HUES64 (cell line): ENCODE results near the gene LHX4.
"Not testable (repeated sequence)": the region's sequence is repeated elsewhere in the genome, so short reads cannot be mapped to it uniquely, and the experiment has no call there.

ENCODE experiments used
- H3K27ac ChIP-seq: 2 replicates; pipeline ENCODE4 v1.7.0; 2013; ENCODE audit warnings: low read depth, low read length, inconsistent platforms
- H3K27me3 ChIP-seq: 2 replicates; pipeline ENCODE4 v1.6.1; 2013; ENCODE audit warnings: mild to moderate bottlenecking, low read length; ENCODE audit not compliant: insufficient read depth
- H3K36me3 ChIP-seq: 2 replicates; pipeline ENCODE4 v1.6.1; 2013; ENCODE audit warnings: mild to moderate bottlenecking, low read length; ENCODE audit not compliant: insufficient read depth
- H3K4me1 ChIP-seq: 2 replicates; pipeline ENCODE4 v1.6.1; 2013; ENCODE audit warnings: mild to moderate bottlenecking, low read length, moderate library complexity; ENCODE audit not compliant: insufficient read depth
- H3K4me3 ChIP-seq: 2 replicates; pipeline ENCODE4 v1.5.1; 2013; ENCODE audit warnings: mild to moderate bottlenecking, low read length, moderate library complexity
- H3K9ac ChIP-seq: 2 replicates; pipeline ENCODE4 v1.6.1; 2013; ENCODE audit warnings: mild to moderate bottlenecking, low read depth, low read length
- H3K9me3 ChIP-seq: 2 replicates; pipeline ENCODE4 v1.6.1; 2013; ENCODE audit warnings: low read depth, low read length; ENCODE audit not compliant: insufficient read depth
- WGBS: fragments of 150-250, 120-280 bp; methylation state at CpG from one replicate; pipeline ENCODE4 v1.1.7; 2013; ENCODE audit warnings: missing lambda C conversion rate; 5-methylcytosine and 5-hydroxymethylcytosine counted together

LHX4 gene

GRCh38 chr1:180198196-180198595, 31.9 kb upstream of the LHX4 start:
- no peaks in the 10 kb centered on the region for H3K4me1 ChIP-seq
- no peak overlapping the region for H3K27ac ChIP-seq
- peaks cover 7% of the 10 kb centered on the region for H3K36me3 ChIP-seq
- no peaks in the 10 kb centered on the region for H3K9me3 ChIP-seq
- WGBS = 71% methylated on average over 4 of the region's 4 CpGs
- H3K4me3 ChIP-seq = no peak overlapping the region
- H3K27me3 ChIP-seq = no peaks in the 10 kb centered on the region
- H3K9ac ChIP-seq = no peak overlapping the region; the same call in 1 of the 2 replicates

- Histone ChIP-seq H3K36me3 (peaks cover 7% of the 10 kb centered on the region), H3K9me3 (no peaks in the 10 kb centered on the region), H3K27ac (no peak overlapping the region), H3K27me3 (no peaks in the 10 kb centered on the region), H3K9ac (no peak overlapping the region), H3K4me1 (no peaks in the 10 kb centered on the region), H3K4me3 (no peak overlapping the region)
- 96% methylated on average over 5 of the region's 5 CpGs for WGBS
These were observed 31.5 kb upstream of the LHX4 start for GRCh38 chr1:180198611-180199010.

- no peaks in the 10 kb centered on the region for H3K27me3 ChIP-seq
- WGBS = 92% methylated on average over 12 of the region's 12 CpGs
- H3K4me3 ChIP-seq = no peak overlapping the region
These were observed 31.0 kb upstream of the LHX4 start for GRCh38 chr1:180199018-180199417.

GRCh38 chr1:180201451-180202200, 28.4 kb upstream of the LHX4 start:
- Histone ChIP-seq H3K27me3 (no peaks in the 10 kb centered on the region), H3K4me3 (no peak overlapping the region), H3K4me1 (no peaks in the 10 kb centered on the region), H3K27ac (no peak overlapping the region), H3K9me3 (no peaks in the 10 kb centered on the region), H3K9ac (no peak overlapping the region), H3K36me3 (no peaks in the 10 kb centered on the region; the same call in 1 of the 2 replicates)
- WGBS = 93% methylated on average over 7 of the region's 7 CpGs

More at GRCh38 chr1:180199018-180199417, 31.0 kb upstream of the LHX4 start:
- no peak overlapping the region for H3K9ac ChIP-seq
- no peak overlapping the region for H3K27ac ChIP-seq
- H3K36me3 ChIP-seq = peaks cover 6% of the 10 kb centered on the region
- H3K9me3 ChIP-seq = no peaks in the 10 kb centered on the region
- H3K4me1 ChIP-seq = no peaks in the 10 kb centered on the region

- H3K27me3 ChIP-seq, H3K9me3 ChIP-seq, H3K4me1 ChIP-seq, H3K36me3 ChIP-seq, H3K4me3 ChIP-seq, H3K9ac ChIP-seq, H3K27ac ChIP-seq: not testable (repeated sequence)
- WGBS = 96% methylated on average over 5 of the region's 5 CpGs
These were observed 27.5 kb upstream of the LHX4 start for GRCh38 chr1:180202588-180202987.

GRCh38 chr1:180204231-180204630, 25.8 kb upstream of the LHX4 start:
- H3K9ac ChIP-seq = no peak overlapping the region
- 89% methylated on average over 6 of the region's 6 CpGs for WGBS

GRCh38 chr1:180206581-180206980, 23.5 kb upstream of the LHX4 start:
- no peaks in the 10 kb centered on the region for H3K36me3 ChIP-seq
- H3K9me3 ChIP-seq = no peaks in the 10 kb centered on the region
- 86% methylated on average over 3 of the region's 3 CpGs for WGBS
- no peaks in the 10 kb centered on the region; the same call in 1 of the 2 replicates for H3K27me3 ChIP-seq
- H3K4me3 ChIP-seq = no peak overlapping the region
- H3K27ac ChIP-seq = no peak overlapping the region
- H3K9ac ChIP-seq = no peak overlapping the region
- no peaks in the 10 kb centered on the region for H3K4me1 ChIP-seq

More at GRCh38 chr1:180204231-180204630, 25.8 kb upstream of the LHX4 start:
- no peaks in the 10 kb centered on the region; the same call in 1 of the 2 replicates for H3K27me3 ChIP-seq
- H3K4me3 ChIP-seq = no peak overlapping the region
- no peaks in the 10 kb centered on the region for H3K36me3 ChIP-seq
- H3K27ac ChIP-seq = no peak overlapping the region
- no peaks in the 10 kb centered on the region for H3K4me1 ChIP-seq
- no peaks in the 10 kb centered on the region for H3K9me3 ChIP-seq

GRCh38 chr1:180208264-180208663, 21.8 kb upstream of the LHX4 start:
- Histone ChIP-seq H3K4me3 (no peak overlapping the region), H3K9ac (no peak overlapping the region), H3K4me1 (no peaks in the 10 kb centered on the region), H3K9me3 (no peaks in the 10 kb centered on the region), H3K27ac (no peak overlapping the region), H3K27me3 (no peaks in the 10 kb centered on the region; the same call in 1 of the 2 replicates), H3K36me3 (no peaks in the 10 kb centered on the region)
- 94% methylated on average over 4 of the region's 4 CpGs for WGBS

GRCh38 chr1:180210008-180210620, 19.9 kb upstream of the LHX4 start:
- no peaks in the 10 kb centered on the region for H3K4me1 ChIP-seq
- WGBS = 83% methylated on average over 4 of the region's 4 CpGs
- H3K27me3 ChIP-seq = no peaks in the 10 kb centered on the region; the same call in 1 of the 2 replicates
- no peak overlapping the region for H3K9ac ChIP-seq
- no peak overlapping the region for H3K27ac ChIP-seq
- no peaks in the 10 kb centered on the region for H3K36me3 ChIP-seq
- H3K4me3 ChIP-seq = no peak overlapping the region
- no peaks in the 10 kb centered on the region for H3K9me3 ChIP-seq

GRCh38 chr1:180211156-180211859, 18.8 kb upstream of the LHX4 start:
- no peak overlapping the region for H3K27ac ChIP-seq
- H3K36me3 ChIP-seq = no peaks in the 10 kb centered on the region
- H3K9ac ChIP-seq = no peak overlapping the region
- 91% methylated on average over 12 of the region's 12 CpGs for WGBS
- no peaks in the 10 kb centered on the region for H3K9me3 ChIP-seq
- H3K4me3 ChIP-seq = no peak overlapping the region
- H3K27me3 ChIP-seq = no peaks in the 10 kb centered on the region; the same call in 1 of the 2 replicates
- H3K4me1 ChIP-seq = no peaks in the 10 kb centered on the region

GRCh38 chr1:180211860-180212229, 18.2 kb upstream of the LHX4 start:
- no peaks in the 10 kb centered on the region; the same call in 1 of the 2 replicates for H3K27me3 ChIP-seq
- H3K4me3 ChIP-seq = no peak overlapping the region
- WGBS = 86% methylated on average over 7 of the region's 8 CpGs
- H3K9ac ChIP-seq = no peak overlapping the region
- H3K4me1 ChIP-seq = no peaks in the 10 kb centered on the region
- H3K9me3 ChIP-seq = no peaks in the 10 kb centered on the region
- H3K36me3 ChIP-seq = no peaks in the 10 kb centered on the region
- no peak overlapping the region for H3K27ac ChIP-seq
